GM19397 (cell line): ENCODE data around the gene HS6ST1.
A peak's percentile ranks its signal among the peaks of the same experiment; 100 is the strongest.

Experiments
- ATAC-seq: cut with Tn5 transposase; IDR thresholded peaks from one replicate; pipeline ENCODE4 v1.9.1; 2021; ENCODE audit warnings: mild to moderate bottlenecking, moderate library complexity; ENCODE audit not compliant: unreplicated experiment

Gene HS6ST1

DNA sequence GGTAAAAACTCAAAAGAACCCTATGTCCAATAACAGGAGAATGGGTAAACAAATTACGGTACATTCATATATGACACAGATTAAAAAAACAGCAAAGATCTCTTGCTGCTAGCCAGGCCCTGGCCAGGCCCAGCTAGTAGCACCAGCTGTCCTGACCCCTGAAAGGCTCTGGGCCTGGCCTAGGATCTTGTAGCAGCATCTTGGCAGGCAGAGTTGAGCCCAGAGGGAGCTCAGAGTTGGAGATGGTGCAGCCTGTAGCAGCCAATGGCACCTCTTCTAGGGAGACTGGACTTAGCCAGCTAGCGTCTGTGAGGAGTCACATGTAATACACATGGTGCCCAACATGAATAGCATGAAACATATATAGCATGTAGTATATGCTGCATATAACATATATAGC lies 69.1 kb downstream of the HS6ST1 start:
- no peak for ATAC-seq

DNA sequence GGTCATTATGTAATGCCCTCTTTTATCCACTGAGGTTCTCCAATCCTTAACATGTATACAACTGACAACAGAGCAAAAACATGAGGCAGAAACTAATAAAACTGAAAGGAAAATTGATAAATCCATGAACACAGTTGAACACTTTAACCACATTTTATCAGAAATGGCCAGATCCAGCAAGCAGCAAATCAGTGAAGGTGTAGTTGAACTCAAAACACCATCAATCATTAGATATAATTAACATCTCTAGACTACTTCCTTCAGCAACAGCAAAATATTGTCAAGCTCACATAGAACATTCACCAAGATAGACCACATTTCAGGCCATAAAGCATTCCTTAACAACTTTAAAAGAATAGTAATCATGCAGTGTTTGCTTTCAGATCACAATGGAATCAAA lies 72.9 kb downstream of the HS6ST1 start:
- ATAC-seq: no peak

DNA sequence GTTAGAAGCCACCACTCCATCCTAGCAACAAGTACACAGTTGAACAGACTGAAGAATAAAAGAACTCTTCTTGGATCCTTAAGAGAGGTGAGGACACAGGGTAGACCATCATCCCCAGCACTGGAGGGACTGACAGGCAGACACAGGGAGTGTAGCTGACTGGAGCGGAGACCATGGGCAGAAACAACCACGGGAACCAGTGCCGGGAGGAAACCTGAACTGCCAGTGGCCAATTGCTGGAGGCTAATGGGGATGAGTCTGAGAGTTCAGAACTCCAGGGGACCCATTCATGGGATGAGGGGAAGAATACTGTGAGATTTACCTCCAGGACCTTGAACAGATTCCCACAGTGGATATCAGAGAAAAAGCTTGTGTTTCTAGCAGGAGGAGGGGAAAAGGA lies 76.8 kb downstream of the HS6ST1 start:
- ATAC-seq: no peak

DNA sequence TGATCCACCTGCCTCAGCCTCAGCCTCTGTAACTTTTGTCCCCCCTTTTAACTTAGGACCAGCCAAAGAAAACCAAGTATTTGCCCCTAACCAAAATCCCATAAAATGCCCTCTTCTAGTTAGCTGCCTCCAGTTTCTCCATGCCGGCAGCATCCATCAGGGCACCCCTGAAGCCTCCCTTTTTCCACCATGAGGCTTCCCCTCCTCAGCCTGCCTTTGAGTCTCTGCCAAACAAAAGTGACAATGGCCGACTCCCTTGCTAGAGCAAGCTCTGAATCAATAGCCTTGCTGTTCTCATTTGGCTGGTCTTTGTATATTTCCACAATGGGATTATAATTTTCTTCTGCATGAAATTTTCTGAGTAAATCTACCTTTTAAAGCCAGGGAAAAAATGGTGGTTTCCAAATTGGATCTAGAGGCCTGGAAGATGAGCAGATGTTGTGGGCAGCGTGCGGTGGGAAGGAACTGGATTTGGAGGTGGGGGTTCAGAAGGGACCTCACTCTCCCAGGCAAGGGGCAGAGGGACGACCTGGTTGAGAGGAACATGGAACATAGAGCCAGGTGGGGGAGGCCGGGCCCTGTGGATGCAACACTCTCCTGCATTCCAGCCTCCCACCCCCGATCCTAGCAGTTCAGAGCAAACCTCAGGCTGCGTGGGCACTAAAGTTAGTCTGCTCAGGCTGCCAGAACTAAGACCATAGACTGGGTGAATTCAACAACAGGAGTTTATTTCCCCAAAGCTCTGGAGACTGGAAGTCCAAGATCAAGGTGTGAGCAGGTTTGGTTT lies 80.6 kb downstream of the HS6ST1 start:
- no peak for ATAC-seq

DNA sequence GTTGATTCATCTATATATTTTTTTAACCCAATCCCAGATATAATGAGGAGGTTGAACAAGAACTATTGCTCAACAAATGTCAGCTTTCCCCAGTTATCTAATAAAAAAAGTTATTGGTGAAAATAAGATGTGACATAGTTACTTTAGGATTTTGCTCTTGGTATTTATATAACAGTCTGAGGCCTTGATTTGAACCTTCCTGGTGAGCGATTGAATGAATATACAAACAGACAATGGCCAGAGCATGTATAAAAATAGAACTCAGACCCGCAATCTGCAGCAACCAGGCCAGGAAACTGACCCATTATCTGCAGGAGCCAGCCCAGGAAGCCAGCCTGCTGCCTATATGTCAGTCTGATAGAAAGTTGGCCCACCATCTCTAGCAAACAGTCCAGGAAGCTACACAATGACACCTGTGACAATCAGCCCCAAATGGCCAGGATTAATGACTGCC lies 81.6 kb downstream of the HS6ST1 start:
- no peak for ATAC-seq

DNA sequence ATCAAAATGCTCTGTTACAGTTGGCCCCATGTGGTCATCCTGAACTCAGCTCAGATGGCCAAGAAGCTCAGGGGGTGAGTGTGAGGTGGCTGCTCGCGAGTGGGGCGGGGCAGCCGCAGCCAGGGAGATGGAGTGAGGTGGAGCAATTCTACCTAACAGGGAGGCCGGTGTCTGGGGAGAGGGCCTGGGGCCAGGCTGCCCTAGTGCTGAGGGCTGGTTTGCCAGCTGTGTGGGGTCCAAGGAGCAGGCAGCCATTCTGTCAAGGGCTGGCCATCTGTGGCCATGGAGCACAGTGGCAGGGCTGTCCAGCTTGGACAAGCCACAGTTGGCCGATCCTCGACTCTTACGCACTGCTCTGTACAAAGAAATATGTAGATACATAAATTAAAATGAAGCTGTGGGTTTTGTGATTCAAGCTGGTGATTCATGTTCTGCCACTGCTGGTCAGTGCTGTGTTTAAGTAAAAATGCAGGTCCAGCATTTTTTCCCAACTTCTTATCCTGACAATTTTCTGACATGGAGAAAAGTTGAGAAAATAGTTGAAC lies 82.1 kb downstream of the HS6ST1 start:
- ATAC-seq: no peak

DNA sequence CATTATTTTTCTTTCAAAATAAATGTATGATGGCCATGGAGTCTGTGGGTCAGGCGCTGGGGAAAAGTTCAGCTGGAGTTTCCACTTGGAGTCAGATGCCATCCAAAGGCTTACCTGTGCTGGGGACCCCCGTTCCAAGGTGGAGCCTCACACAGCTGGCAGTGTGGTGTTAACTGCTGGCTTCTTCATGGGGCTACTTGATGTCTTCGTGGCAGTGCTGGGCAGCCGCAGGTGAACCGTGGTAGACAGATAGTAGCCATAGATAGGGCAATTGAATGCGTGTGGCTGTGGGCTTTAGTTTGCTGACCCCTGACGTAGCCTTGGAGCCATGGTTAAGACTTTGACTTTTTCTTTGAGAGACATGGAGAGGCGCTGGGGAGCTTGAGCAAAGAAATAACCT lies 83.1 kb downstream of the HS6ST1 start:
- ATAC-seq: no peak

DNA sequence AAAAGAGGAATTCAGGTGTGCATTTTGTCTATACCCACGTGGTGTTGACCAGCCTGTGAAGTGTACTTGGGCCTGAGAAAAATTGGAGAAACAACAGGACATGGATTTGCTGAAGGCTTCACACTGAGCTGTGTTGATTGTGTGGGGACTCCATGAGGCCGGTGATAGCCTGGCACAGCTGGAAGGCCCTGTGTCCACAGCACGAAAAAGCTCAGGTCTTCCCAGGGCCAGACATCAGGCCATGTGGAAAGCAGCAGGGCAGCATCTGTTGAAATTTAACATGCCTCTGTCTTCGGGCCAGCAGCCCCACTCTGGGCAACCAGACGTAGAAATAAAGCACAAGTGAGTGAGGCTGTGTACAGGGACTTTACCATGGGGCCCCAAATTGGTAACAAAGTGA lies 84.1 kb downstream of the HS6ST1 start:
- no peak for ATAC-seq

DNA sequence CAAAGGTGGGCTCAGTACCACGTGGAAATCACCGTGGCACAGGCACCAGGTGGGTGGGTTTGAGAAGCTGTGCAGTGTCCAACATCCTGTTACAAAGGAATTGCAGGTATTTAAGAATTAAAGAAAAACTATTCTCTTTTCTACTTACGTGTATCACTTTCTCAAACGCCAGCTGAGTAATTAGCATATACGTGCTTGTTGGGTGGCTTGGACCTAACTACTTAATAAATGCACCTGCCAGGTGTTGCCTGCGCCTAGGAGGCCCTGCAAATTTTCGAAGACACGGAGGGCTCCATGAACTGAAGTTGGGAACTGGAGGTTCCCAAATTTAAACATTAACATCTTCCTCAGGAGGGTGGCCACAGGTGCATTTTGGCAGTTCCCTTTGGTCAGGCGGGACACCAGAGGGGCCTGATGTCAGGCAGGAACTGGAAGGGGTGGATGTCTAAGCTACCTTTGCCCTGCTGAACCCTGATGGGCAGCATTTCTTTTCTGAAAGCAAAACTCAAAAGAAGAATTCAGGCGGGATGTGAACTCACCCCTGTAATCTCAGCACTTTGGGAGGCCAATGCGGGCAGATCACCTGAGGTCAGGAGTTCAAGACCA lies 84.8 kb downstream of the HS6ST1 start:
- ATAC-seq: no peak

DNA sequence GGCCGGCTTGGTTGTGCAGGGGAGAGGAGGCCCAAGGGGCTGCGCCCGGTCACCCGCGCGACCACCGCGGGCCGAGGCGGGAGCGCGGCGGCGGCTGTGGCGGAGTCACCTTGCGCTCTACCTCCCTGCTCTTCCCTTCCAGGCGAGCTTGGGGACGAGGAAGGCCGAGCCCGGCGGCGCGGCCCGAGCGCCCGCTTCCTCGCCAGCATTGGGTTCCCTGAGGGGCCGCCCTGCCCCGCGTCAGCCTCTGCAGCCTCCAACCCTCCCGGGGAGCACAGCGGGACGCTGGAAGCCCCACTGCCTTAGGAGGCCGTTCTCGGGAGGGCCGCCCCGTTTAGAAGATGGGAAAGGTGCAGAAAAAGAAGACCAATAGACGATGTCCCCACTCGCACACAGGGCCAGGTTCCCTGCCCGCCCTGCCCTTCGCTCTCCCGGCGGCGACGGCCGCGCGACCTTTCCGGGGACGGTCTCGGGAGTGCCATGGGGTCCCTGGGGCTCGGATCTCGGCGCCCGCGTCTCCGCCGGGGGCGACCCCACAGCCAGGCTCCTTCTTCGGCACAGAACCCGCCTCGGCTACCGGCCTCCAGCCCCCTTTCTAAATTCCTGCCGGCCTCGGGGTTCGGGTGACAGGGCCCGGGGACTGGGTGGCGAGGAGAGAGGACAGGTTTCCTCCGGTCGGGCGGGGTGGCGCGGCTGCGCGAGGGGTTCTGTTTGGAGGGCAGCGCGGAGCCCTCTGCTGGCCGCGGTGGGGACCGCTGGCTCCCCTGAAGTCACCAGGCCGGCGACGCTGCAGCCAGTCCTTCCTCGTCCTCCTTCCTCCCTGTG lies 85.5 kb downstream of the HS6ST1 start:
- peak; percentile 98 for ATAC-seq

DNA sequence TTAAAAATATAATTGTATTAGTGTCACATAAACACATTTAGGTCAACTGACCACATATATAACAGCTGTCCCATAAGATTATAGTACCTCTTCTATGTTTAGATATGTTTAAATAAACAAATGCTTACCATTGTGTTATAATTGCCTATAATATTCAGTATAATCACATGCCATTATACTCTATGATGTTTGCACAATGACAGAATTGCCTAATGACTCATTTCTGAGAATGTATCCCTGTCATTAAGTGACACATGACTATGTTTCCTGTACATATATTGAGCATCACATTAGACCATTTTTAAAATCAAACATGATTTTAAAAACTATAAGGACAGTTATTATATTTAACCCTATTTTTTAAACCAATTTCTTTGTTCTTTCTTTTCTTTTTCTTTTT lies 89.8 kb downstream of the HS6ST1 start:
- no peak for ATAC-seq

DNA sequence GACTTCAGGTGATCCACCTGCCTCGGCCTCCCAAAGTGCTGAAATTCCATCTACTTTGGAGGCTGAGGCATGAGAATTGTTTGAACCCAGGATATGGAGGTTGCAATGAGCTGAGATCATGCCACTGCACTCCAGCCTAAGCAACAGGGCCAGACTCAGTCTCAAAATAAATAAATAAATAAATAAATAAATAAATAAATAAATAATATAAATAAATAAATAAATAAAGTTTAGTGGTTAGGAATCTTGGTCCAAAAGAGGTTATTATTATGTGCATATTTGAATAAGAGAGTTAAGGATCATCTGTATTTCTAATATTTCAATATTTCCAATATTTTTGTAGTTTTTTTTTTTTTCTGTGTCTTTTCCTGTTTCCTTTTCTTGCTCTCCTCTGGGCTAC lies 90.8 kb downstream of the HS6ST1 start:
- ATAC-seq: no peak

DNA sequence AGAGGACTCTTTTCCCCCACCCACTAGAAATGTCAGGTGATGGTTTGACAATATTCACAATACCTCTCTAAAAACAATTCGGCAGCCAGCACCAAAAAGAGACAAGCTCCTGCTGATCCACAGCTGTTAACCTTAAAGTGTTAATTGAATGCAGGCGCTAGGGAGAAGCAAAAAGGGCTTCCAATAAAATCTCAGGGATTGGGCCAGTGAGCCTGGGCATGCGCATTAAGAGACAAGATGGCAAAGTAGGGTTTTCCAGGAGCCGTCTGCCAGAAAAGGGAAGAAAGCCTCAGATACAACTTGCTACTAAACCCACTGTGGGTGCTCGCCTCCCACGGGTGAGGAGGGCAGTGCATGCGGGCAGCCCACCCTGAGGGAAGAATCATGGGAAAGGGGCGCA lies 98.8 kb downstream of the HS6ST1 start:
- no peak for ATAC-seq

DNA sequence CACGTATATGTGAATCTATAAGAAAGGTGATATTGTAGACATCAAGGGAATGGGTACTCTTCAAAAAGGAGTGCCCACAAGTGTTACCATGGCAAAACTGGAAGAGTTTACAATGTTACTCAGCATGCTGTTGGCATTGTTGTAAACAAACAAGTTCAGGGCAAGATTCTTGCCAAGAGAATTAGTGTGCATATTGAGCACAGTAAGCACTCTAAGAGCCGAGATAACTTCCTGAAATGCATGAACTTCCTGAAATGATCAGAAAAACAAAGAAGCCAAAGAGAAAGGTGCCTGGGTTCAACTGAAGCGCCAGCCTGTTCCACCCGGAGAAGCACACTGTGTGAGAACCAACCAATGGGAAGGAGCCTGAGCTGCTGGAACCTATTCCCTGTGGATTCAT lies 101.0 kb downstream of the HS6ST1 start:
- no peak for ATAC-seq

DNA sequence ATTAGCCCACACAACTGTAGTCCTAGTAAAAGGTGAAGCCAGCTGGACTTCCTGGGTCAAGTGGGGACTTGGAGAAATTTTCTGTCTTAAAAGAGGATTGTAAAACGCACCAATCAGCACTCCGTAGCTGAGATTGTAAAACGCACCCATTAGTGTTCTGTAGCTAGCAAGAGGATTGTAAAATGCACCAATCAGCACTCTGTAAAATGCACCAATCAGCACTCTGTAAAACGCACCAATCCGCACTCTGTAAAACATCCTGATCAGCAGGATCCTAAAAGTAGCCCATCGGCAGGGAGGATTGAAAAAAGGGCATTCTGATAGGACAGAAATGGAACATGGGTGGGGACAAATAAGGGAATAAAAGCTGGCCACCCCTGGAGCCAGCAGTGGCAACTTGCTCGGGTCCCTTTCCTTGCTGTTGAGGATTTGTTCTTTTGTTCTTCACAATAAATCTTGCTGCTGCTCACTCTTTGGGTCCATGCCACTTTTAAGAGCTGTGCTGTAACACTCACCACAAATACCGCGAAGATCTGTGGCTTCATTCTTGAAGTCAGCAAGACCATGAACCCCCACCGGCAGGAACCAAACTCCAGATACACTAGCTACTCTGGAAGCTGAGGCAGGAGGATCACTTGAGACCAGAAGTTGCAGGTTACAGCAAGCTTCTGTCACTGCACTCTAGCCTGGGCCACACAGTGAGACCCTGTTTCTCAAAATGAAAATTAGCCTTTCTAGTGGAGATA lies 102.6 kb downstream of the HS6ST1 start:
- no peak for ATAC-seq
